GM21723 (cell line): Measurements from ENCODE around the gene SCLY.

ENCODE experiments used
- ATAC-seq: cut with Tn5 transposase; IDR thresholded peaks from one replicate; pipeline ENCODE4 v1.9.1; 2021; ENCODE audit warnings: mild to moderate bottlenecking, moderate library complexity; ENCODE audit not compliant: unreplicated experiment

SCLY gene

GRCh38 chr2:238069021-238069709 lies 8.4 kb downstream of the SCLY start:
- no peak for ATAC-seq

- ATAC-seq: no peak
These were observed 9.1 kb downstream of the SCLY start for GRCh38 chr2:238069877-238070276.

GRCh38 chr2:238075397-238075796 lies 14.6 kb downstream of the SCLY start:
- no peak for ATAC-seq

- ATAC-seq: no peak
These were observed 16.5 kb downstream of the SCLY start for GRCh38 chr2:238077292-238077691.

- ATAC-seq: no peak
These were observed 19.1 kb downstream of the SCLY start for GRCh38 chr2:238079874-238080327.

GRCh38 chr2:238080518-238080917 lies 19.7 kb downstream of the SCLY start:
- no peak for ATAC-seq

- ATAC-seq: no peak
These were observed 20.3 kb downstream of the SCLY start for GRCh38 chr2:238081150-238081549.

GRCh38 chr2:238081561-238081960 lies 20.8 kb downstream of the SCLY start:
- no peak for ATAC-seq

GRCh38 chr2:238082151-238082550 lies 21.4 kb downstream of the SCLY start:
- no peak for ATAC-seq

GRCh38 chr2:238082827-238083226 lies 22.0 kb downstream of the SCLY start:
- ATAC-seq: no peak

- no peak for ATAC-seq
These were observed 23.1 kb downstream of the SCLY start for GRCh38 chr2:238083919-238084318.

GRCh38 chr2:238084761-238085160 lies 24.0 kb downstream of the SCLY start:
- ATAC-seq: no peak

GRCh38 chr2:238085899-238086298 lies 25.1 kb downstream of the SCLY start:
- no peak for ATAC-seq

GRCh38 chr2:238087211-238087610 lies 26.4 kb downstream of the SCLY start:
- ATAC-seq: no peak

- ATAC-seq: no peak
These were observed 30.1 kb downstream of the SCLY start for GRCh38 chr2:238090887-238091286.

GRCh38 chr2:238091436-238092060 lies 30.7 kb downstream of the SCLY start:
- no peak for ATAC-seq

GRCh38 chr2:238092486-238093035 lies 31.8 kb downstream of the SCLY start:
- no peak for ATAC-seq

GRCh38 chr2:238093181-238094140 lies 32.7 kb downstream of the SCLY start:
- ATAC-seq: no peak

- ATAC-seq: no peak
These were observed 33.7 kb downstream of the SCLY start for GRCh38 chr2:238094438-238095022.

- no peak for ATAC-seq
These were observed 34.3 kb downstream of the SCLY start for GRCh38 chr2:238095143-238095542.
